Measurements from ENCODE around the gene TRIM62.

DNA sequence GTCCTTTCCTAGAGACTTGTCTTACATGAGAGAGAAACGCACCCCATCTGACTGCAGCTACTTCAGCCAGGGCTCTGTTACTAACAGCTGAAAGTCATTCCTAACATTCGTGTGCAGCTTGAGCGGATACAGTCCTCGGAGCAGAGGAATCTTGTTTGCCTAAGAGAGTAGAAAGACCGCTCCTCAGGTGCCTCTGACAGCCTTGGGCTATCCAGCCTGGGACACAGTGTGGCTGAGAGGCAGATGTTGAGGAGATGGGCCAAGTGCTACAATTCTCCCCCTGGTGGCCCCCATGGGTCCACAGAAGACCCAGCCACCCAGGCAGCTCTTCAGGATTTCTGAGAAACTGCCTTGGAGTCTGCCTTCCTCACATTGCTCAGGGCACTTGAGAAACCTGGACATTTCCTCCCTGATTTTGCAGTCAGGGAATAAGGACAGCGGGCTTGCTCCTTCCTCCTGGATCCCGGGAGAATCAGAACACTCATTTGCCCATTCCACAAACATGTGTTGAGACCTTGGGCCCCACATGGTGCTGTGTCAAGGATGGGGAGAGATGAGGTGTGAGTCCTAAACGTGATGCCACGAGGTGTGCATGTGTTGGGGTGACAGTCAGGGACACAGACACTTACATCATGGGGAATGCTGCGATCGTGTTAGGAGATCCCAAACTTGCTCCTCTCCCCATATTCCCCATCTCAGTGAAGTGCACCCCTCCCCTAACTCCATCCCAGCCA, 13.1 kb downstream of the TRIM62 start:
- TF ChIP-seq POLR2AphosphoS5 (IDR thresholded peaks at IDR 0.05) = no peak
- TF ChIP-seq, protein P1, sequence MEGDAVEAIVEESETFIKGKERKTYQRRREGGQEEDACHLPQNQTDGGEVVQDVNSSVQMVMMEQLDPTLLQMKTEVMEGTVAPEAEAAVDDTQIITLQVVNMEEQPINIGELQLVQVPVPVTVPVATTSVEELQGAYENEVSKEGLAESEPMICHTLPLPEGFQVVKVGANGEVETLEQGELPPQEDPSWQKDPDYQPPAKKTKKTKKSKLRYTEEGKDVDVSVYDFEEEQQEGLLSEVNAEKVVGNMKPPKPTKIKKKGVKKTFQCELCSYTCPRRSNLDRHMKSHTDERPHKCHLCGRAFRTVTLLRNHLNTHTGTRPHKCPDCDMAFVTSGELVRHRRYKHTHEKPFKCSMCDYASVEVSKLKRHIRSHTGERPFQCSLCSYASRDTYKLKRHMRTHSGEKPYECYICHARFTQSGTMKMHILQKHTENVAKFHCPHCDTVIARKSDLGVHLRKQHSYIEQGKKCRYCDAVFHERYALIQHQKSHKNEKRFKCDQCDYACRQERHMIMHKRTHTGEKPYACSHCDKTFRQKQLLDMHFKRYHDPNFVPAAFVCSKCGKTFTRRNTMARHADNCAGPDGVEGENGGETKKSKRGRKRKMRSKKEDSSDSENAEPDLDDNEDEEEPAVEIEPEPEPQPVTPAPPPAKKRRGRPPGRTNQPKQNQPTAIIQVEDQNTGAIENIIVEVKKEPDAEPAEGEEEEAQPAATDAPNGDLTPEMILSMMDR (IDR thresholded peaks at IDR 0.05) = no peak
- no peak for TF ChIP-seq POLR2A (IDR thresholded peaks at IDR 0.05)
- TF ChIP-seq EP300 (IDR thresholded peaks at IDR 0.05) = no peak

Measured in gastroesophageal sphincter (tissue), 3 donors.